HG03575 (cell line): ENCODE results near the gene GTF2I.
"Not testable (repeated sequence)": the region's sequence is repeated elsewhere in the genome, so short reads cannot be mapped to it uniquely, and the experiment has no call there.

Experiments used
- ATAC-seq: cut with Tn5 transposase; IDR thresholded peaks from one replicate; pipeline ENCODE4 v1.9.1; 2021; ENCODE audit not compliant: unreplicated experiment, insufficient number of reproducible peaks, low FRiP score; ENCODE audit errors: extremely low read depth

Gene GTF2I

GRCh38 chr7:74655768-74656440 is 1.6 kb upstream of the GTF2I start:
- ATAC-seq, result no peak

GRCh38 chr7:74656441-74656836 is 1.1 kb upstream of the GTF2I start:
- no peak for ATAC-seq

- ATAC-seq, result no peak
Observed at GRCh38 chr7:74656837-74657691, 454 bp upstream of the GTF2I start.

- no peak for ATAC-seq
Observed at GRCh38 chr7:74658178-74659004, 873 bp downstream of the GTF2I start.

GRCh38 chr7:74660202-74660601 is 2.7 kb downstream of the GTF2I start:
- ATAC-seq, result not testable (repeated sequence)

- not testable (repeated sequence) for ATAC-seq
Observed at GRCh38 chr7:74661836-74662794, 4.6 kb downstream of the GTF2I start.

- ATAC-seq, result no peak
Observed at GRCh38 chr7:74665296-74665938, 7.9 kb downstream of the GTF2I start.

GRCh38 chr7:74667013-74667412 is 9.5 kb downstream of the GTF2I start:
- not testable (repeated sequence) for ATAC-seq

GRCh38 chr7:74667520-74667919 is 10.0 kb downstream of the GTF2I start:
- ATAC-seq, result not testable (repeated sequence)

- no peak for ATAC-seq
Observed at GRCh38 chr7:74671602-74672001, 14.1 kb downstream of the GTF2I start.

- no peak for ATAC-seq
Observed at GRCh38 chr7:74672343-74672915, 14.9 kb downstream of the GTF2I start.

GRCh38 chr7:74674166-74674565 is 16.6 kb downstream of the GTF2I start:
- ATAC-seq, result no peak

- ATAC-seq, result no peak
Observed at GRCh38 chr7:74682829-74683228, 25.3 kb downstream of the GTF2I start.

- ATAC-seq, result no peak
Observed at GRCh38 chr7:74683799-74684198, 26.3 kb downstream of the GTF2I start.

- ATAC-seq, result no peak
Observed at GRCh38 chr7:74684473-74684872, 27.0 kb downstream of the GTF2I start.

- ATAC-seq, result no peak
Observed at GRCh38 chr7:74684921-74685320, 27.4 kb downstream of the GTF2I start.

- ATAC-seq, result no peak
Observed at GRCh38 chr7:74690474-74690873, 33.0 kb downstream of the GTF2I start.

GRCh38 chr7:74704419-74704818 is 46.9 kb downstream of the GTF2I start:
- not testable (repeated sequence) for ATAC-seq
